ENCODE data around the gene LRIT1. TPM values are rescaled to one million over a fixed set of nuclear protein-coding genes. Genes with fewer than 3 reads are reported as not detected.

Gene LRIT1
- total RNA-seq, 1 experiment from 2014 or later, result not detected

GRCh38 chr10:84217746-84218145, 23.6 kb downstream of the LRIT1 start:
- CTCF ChIA-PET, result interaction anchor here (0.6 kb wide), 1 partner anchor 1037 kb away, joined by 3 read pairs; no protein-coding TSS in a partner anchor

GRCh38 chr10:84216834-84217233, 24.5 kb downstream of the LRIT1 start:
- H3K9me2 ChIP-seq (ENCODE audit: insufficient read depth), result no peaks in the 10 kb centered on the region
- H4K20me1 ChIP-seq (ENCODE audit: insufficient read depth), result no peaks in the 10 kb centered on the region; the same call in 1 of the 2 replicates
- no peaks in the 10 kb centered on the region for H3K36me3 ChIP-seq (ENCODE audit: low read depth)
- CTCF ChIA-PET, result interaction anchor here (0.6 kb wide), 1 partner anchor 1038 kb away, joined by 3 read pairs; no protein-coding TSS in a partner anchor
- no peaks in the 10 kb centered on the region for H3F3A ChIP-seq (ENCODE audit: insufficient read depth, low read depth)
- no peak overlapping the region for H3K4me3 ChIP-seq
- no peak overlapping the region; the same call in 1 of the 2 replicates for H2AFZ ChIP-seq
- H3K79me2 ChIP-seq (ENCODE audit: low read depth), result no peaks in the 10 kb centered on the region
- no peaks in the 10 kb centered on the region for H3K9me3 ChIP-seq (ENCODE audit: insufficient read depth, low read depth)
- no peak for TF ChIP-seq CTCF (conservative IDR thresholded peaks at IDR 0.05)
- no peak for TF ChIP-seq EZH2 (IDR thresholded peaks at IDR 0.05; ENCODE audit: low read depth)
- BruUV-seq (replicated peaks), result no TSS peak
- POLR2A ChIA-PET (ENCODE audit: unreplicated experiment), result no interaction called here
- no peak overlapping the region for H3K4me2 ChIP-seq
- intact Hi-C loops (cut with micrococcal nuclease; ENCODE audit: unreplicated experiment), result no loop called here
- DNase-seq, result no peak
- H3K27me3 ChIP-seq (ENCODE audit: insufficient read depth, low read depth), result peaks cover 97% of the 10 kb centered on the region
- no peak overlapping the region for H3K27ac ChIP-seq
- H3K4me1 ChIP-seq (replicated peaks; ENCODE audit: insufficient read depth), result no peaks in the 10 kb centered on the region

More at GRCh38 chr10:84217746-84218145, 23.6 kb downstream of the LRIT1 start:
- Histone ChIP-seq H3K79me2 (ENCODE audit: low read depth) (no peaks in the 10 kb centered on the region), H3K4me1 (replicated peaks; ENCODE audit: insufficient read depth) (no peaks in the 10 kb centered on the region), H3K4me2 (no peak overlapping the region), H3K27ac (no peak overlapping the region), H3K9me3 (ENCODE audit: insufficient read depth, low read depth) (no peaks in the 10 kb centered on the region), H3K36me3 (ENCODE audit: low read depth) (no peaks in the 10 kb centered on the region), H3K4me3 (no peak overlapping the region), H4K20me1 (ENCODE audit: insufficient read depth) (no peaks in the 10 kb centered on the region; the same call in 1 of the 2 replicates), H3F3A (ENCODE audit: insufficient read depth, low read depth) (no peaks in the 10 kb centered on the region), H3K27me3 (ENCODE audit: insufficient read depth, low read depth) (peaks cover 97% of the 10 kb centered on the region), H3K9me2 (ENCODE audit: insufficient read depth) (no peaks in the 10 kb centered on the region), H2AFZ (no peak overlapping the region)
- no peak for TF ChIP-seq CTCF (conservative IDR thresholded peaks at IDR 0.05)
- no peak for TF ChIP-seq EZH2 (IDR thresholded peaks at IDR 0.05; ENCODE audit: low read depth)
- intact Hi-C loops (cut with micrococcal nuclease; ENCODE audit: unreplicated experiment), result no loop called here
- POLR2A ChIA-PET (ENCODE audit: unreplicated experiment), result no interaction called here
- DNase-seq, result no peak
- BruUV-seq (replicated peaks), result no TSS peak

DNA sequence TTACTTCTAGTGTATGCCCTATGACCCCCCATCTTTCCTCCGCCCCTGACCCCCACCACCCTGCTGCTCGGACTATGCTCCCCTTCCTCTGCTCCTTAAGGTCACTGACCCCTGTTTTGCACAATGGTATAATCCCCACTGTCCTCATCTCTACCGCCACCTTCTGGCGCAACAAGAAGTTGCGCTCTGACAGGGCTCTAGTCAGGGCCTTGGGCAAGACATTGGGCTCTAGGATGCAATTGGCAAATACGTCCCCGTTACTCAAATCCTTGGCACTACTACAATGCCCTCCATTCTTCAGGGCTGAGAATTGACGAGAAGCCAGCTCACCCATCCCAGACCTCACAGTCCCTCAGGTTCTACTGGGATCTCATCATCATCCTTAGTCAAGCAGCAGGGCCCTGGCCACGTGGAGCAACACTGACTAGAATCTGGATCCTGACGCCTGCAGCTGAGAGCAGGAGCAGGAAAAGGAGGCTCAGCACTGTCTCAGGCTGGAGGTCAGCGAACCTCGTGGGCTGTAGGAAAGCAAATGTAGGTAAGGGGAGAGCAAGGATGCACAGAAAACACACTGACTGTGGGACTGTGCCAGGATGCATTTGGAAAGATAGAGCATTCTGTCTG, 26.6 kb downstream of the LRIT1 start:
- Histone ChIP-seq H4K20me1 (ENCODE audit: insufficient read depth) (0 out of 2 replicates have a peak, but pooled peaks cover 3% of the 10 kb centered on the region), H3K4me3 (no peak overlapping the region), H2AFZ (no peak overlapping the region), H3K27ac (no peak overlapping the region), H3K9me3 (ENCODE audit: insufficient read depth, low read depth) (no peaks in the 10 kb centered on the region), H3K36me3 (ENCODE audit: low read depth) (no peaks in the 10 kb centered on the region), H3K4me1 (replicated peaks; ENCODE audit: insufficient read depth) (no peaks in the 10 kb centered on the region), H3K27me3 (ENCODE audit: insufficient read depth, low read depth) (peaks cover 97% of the 10 kb centered on the region), H3K4me2 (no peak overlapping the region), H3K79me2 (ENCODE audit: low read depth) (no peaks in the 10 kb centered on the region), H3F3A (ENCODE audit: insufficient read depth, low read depth) (no peaks in the 10 kb centered on the region), H3K9me2 (ENCODE audit: insufficient read depth) (no peaks in the 10 kb centered on the region)
- BruUV-seq (replicated peaks), result no TSS peak
- ChIA-PET POLR2A (ENCODE audit: unreplicated experiment) (no interaction called here), CTCF (interaction anchor here (0.6 kb wide), 1 partner anchor 215 kb away, joined by 3 read pairs; no protein-coding TSS in a partner anchor)
- TF ChIP-seq CTCF (conservative IDR thresholded peaks at IDR 0.05), result peak; percentile 65
- TF ChIP-seq EZH2 (IDR thresholded peaks at IDR 0.05; ENCODE audit: low read depth), result no peak
- intact Hi-C loops (cut with micrococcal nuclease; ENCODE audit: unreplicated experiment), result no loop called here
- DNase-seq, result no peak

Data from PC-9 (cell line).